Hypothalamus (tissue), 51 donors: ENCODE data around the gene HK1.
"Not testable (repeated sequence)": the region's sequence is repeated elsewhere in the genome, so short reads cannot be mapped to it uniquely, and the experiment has no call there.

ENCODE experiments used
- DNase-seq, 51 donors: peaks; one replicate each; lab custom pipeline; 2025; lab: John Stamatoyannopoulos, UW

The HK1 gene

DNA sequence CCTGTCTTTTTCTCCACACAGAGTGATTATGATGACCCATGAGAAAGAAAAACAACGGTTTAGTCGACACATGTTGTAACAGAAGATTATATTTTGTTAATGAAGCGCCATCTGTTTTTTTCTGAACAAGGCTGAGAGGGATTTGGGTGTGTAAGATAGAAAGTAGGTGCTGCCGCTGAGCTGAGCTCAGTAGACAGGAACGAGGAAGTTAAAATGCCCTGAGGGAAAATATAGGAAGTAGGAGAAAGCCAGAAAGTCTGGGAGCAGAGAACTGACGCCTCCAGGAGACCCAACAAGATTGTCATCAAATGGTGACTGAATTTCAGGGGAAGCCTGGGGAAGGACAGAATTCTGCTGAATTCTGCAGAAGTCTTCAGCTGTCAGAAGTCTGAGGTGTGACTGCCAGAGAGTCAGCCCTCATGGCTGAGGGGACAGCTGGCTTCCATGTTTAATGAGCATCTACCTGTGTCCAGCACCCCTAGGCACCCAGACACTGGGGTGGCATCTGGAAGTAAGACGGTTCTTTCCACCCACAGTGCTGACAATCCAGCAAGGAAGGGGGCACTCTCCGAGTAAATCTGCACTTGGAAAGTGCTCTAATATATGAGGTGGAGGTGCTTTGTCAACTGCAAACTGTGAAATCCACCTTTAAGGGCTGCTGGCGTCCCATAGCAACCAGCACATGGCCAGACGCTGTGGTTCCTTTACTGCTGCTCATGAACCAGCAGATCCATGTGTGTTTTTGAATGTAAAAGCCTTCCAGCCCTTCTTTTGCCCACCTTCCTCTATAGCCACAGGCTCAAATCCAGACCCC, 160.4 kb downstream of the HK1 start:
- no peak for DNase-seq

DNA sequence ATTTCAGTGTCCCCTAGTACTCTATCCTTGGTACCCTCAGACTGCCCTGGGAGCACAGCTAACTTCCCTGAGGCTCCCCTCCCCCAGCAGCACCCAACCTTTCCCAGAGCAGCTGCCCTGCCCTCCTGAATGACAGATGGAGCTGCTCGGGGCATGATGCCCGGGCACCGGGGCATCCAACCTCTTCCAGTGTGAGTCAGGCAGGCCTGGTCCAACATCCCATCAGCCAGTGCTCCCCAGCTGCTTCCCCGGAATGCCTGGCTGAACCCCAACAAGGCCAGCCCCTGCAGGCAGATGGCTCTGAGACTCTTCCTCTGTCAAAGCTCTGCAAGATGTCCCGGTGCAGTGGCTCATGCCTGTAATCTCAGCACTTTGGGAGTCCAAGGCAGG, 161.0 kb downstream of the HK1 start:
- DNase-seq, result peak in 20 of 51 donors; percentile 10 to 56 (median 30)

DNA sequence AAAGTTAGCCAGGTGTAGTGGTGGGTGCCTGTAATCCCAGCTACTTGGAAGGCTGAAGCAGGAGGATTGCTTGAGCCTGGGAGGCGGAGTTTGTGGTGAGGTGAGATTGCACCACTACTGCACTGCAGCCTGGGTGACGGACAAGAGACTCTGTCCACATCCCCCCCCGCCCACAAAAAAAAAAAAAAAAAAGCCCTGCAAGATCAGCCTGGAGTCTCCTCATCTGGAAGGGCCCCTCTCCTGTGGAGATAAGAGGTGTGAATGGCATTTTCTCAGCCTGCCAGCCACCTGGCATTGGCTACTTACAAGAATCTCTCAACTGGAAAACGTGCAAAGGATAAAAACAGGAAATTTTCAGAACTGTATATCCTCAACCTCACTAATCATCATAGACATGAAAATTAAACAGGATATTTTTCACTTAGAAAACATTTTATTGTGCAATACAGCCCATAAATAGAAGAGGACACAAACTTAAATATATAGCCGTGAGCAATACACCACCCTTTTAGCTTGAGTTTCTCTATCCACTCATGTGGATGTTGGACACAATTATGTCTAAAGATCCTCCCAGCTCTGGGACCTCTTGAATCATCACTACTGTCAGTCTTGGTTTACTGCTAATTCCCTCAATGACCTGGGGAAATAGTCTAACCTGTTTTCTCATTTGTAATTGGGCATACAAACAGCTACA, 161.7 kb downstream of the HK1 start:
- DNase-seq, result no peak

DNA sequence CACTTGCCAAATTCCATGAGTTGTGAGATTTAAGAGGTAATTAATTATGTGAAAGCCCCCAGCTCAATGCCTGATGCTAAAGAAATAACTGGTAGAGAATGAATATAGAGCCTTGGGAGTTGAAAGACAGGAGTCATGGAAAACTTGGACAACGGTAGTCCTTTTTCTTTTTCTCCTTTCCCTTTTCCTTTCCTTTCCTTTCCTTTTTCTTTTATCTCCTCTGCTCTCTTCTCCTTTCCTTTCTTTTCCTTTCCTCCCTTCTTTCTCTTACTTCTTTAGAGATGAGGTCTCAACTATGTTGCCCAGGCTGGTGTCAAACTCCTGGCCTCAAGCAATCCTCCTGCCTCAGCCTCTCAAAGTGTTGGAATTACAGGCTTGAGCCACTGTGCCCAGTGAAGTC, 165.1 kb downstream of the HK1 start:
- DNase-seq, result no peak

DNA sequence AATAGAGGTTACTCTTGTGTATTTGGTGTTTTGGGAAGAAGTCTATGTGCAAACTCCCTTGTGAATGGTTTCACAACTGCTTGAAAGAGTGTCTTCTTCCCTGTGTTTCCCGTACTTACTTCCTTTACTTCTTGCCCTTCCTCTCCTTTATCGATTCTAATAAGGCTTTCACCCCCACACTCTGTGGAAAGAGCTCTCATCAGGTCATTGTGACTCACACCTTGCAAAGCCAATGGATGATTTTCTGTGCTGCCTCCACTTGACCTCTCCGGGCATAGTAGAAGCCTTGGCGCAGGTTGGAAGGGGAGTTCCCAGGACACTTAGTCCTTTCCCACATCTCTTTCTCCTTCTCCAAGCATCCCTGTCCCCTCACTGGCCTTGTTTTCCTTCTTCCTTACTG, 166.7 kb downstream of the HK1 start:
- no peak for DNase-seq

DNA sequence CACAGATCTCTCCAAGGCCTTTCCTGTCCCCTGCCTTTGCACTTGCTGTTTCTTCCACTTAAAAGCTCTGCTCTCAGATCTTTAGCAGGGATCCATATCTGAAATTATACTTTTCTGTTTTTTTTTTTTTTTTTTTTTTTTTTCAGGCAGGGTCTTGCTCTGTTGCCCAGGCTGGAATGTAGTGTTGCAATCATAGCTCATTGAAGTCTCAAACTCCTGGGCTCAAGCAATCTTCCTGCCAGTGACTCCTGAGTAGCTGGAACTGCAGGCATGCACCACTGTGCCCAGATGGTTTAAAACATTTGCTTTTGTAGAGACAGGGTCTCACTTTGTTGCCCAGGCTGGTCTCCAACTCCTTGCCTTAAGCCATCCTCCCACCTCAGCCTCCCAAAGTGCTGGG, 167.9 kb downstream of the HK1 start:
- no peak for DNase-seq

DNA sequence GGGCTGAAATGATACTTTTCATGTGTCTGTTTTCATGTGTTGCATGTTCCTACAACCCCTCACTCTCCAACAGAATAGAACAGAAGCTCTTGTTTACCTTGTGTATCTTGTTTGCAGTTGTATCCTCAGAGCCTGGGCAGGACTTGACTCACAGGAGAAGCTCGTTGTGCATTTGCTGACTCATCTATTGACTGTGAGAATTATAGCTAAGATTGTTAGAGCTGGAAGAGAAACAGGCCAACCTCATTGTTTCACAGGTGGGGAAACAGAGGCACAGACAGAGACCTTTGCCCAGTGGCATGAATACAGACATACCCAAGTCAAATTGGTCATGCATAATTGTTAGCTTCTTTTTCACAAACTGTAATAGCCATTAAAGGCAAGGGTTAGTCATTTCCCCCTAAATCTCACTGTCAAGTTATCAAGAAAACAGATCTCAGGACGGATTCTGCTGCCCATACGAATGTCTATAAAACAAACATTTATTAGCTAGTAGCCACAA, 168.4 kb downstream of the HK1 start:
- no peak for DNase-seq

DNA sequence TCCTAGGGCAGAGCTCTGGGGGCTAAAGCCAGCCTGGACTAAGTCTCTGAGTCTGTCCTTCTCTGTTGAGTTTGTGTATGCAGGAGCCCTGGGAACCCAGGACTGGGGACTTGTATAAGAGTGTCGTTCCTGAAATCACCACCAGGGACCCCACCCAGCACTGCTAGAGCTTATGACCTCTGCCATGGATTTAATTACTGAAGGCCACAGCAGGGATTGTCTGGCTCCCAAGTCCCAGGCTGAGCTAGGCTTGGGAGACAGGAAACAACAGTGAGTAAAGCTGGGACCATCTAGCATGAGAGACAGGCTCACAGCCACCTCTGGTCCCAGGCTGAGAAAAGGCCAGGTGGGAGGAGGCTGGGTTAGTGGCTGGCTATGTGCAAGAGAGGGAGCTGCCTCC, 171.5 kb downstream of the HK1 start:
- peak in 29 of 51 donors; percentile 16 to 78 (median 54) for DNase-seq

DNA sequence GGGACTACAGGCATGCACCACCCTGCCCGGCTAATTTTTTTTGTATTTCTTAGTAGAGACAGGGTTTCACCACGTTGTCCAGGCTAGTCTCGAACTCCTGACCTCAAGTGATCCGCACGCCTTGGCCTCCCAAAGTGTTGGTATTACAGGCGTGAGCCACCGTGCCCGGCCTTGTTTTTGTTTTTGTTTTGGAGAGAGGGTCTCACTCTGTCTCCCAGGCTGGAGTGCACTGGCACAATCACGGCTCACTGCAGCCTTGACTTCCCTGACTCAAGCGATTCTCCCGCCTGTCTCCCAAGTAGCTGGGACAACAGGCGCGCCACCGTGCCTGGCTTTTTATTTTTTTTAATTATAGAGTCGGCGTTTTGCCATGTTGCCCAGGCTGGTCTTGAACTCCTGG, 172.1 kb downstream of the HK1 start:
- DNase-seq, result not testable (repeated sequence)

DNA sequence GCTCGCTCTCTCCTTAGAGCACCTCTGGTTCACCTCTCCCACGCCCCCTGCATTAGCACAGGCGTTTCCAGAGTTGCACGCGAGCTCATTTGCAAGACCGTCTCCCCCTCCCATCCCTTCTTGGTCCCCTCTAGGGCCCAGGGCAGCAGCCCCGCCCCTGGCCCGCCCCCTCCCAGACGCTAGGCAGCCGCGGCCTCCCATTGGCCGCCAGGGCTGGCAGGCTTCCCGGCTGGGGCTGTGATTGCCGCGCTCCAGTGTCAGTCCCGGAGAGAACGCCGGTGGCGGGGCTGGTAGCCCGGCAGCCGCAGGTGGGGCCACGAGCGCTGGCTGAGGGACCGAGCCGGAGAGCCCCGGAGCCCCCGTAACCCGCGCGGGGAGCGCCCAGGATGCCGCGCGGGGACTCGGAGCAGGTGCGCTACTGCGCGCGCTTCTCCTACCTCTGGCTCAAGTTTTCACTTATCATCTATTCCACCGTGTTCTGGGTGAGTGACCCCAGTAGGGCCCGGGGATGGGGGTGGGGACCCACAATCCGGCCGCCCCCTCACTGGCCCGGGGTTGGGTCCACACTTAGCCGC, 173.0 kb downstream of the HK1 start, which contains the start of gene TSPAN15:
Gene TSPAN15, plus strand, starts transcription at position 257 of the 575 bp plus-strand sequence. Its CDS starts 130 bp downstream, at position 387.
- DNase-seq, result peak; percentile 36 to 98 (median 90)
